HEK293 (cell line): ENCODE data around the gene CATSPER3.

Experiments used
- CTCF ChIA-PET: fragments of 350-600 bp; formaldehyde crosslinking; extraction: SDS; loops from one replicate; lab custom pipeline; 2021; ENCODE audit warnings: antibody characterized with exemption; lab: Yijun Ruan, JAX
- POLR2A ChIA-PET: fragments of 300-600 bp; formaldehyde crosslinking; extraction: SDS; loops from one replicate; lab custom pipeline; 2020; ENCODE audit warnings: antibody characterized with exemption, inconsistent platforms; lab: Yijun Ruan, JAX
- H3K27ac ChIP-seq: fragments of 200-500 bp; sonication (Bioruptor generic); 2 replicates; pipeline ENCODE4 v1.5.1; 2014; ENCODE audit warnings: low read depth, low read length, control low read depth, inconsistent platforms; ENCODE audit errors: extremely low read depth
- H3K36me3 ChIP-seq, 2 experiments: fragments of 200-500 bp in 1 of 2; sonication (Bioruptor generic) in 1 of 2; 1 replicate in 1 of 2; 2 replicates in 1 of 2; pipeline ENCODE4 v1.5.1; 2014 to 2017; ENCODE audit warnings: inconsistent platforms in 2 of 2, low read length in 2 of 2; ENCODE audit not compliant: control insufficient read depth in 2 of 2, insufficient read depth in 1 of 2
- H3K4me1 ChIP-seq: fragments of 200-500 bp; sonication (Bioruptor generic); 2 replicates; pipeline ENCODE4 v1.5.1; 2014; ENCODE audit warnings: mild to moderate bottlenecking, low read length, inconsistent platforms; ENCODE audit not compliant: control insufficient read depth, insufficient read depth
- H3K4me3 ChIP-seq: 2 replicates; pipeline ENCODE4 v1.5.1; 2011; ENCODE audit warnings: low read depth, mild to moderate bottlenecking, control low read depth, low read length, moderate library complexity
- H3K9me3 ChIP-seq: fragments of 200-500 bp; sonication (Bioruptor generic); 2 replicates; pipeline ENCODE4 v1.5.1; 2014; ENCODE audit warnings: low read depth, low read length, inconsistent platforms; ENCODE audit not compliant: control insufficient read depth, insufficient read depth
- KLF9 ChIP-seq: fragments of 450-650 bp; formaldehyde crosslinking; IDR thresholded peaks from 2 replicates; pipeline ENCODE4 v1.5.1; 2016; ENCODE audit warnings: missing biosample characterization, missing genetic modification characterization, low read depth
- PRDM1 ChIP-seq: fragments of 450-650 bp; formaldehyde crosslinking; IDR thresholded peaks from 2 replicates; pipeline ENCODE4; 2016; ENCODE audit warnings: missing biosample characterization, missing genetic modification characterization
- SP2 ChIP-seq: fragments of 450-650 bp; formaldehyde crosslinking; IDR thresholded peaks from 2 replicates; pipeline ENCODE4 v1.5.1; 2016; ENCODE audit warnings: missing biosample characterization, missing genetic modification characterization
- YY2 ChIP-seq: fragments of 450-650 bp; formaldehyde crosslinking; IDR thresholded peaks from 2 replicates; pipeline ENCODE4 v1.5.1; 2016; ENCODE audit warnings: missing biosample characterization, missing genetic modification characterization
- ZBTB48 ChIP-seq: fragments of 450-650 bp; formaldehyde crosslinking; IDR thresholded peaks from 2 replicates; pipeline ENCODE4 v1.5.1; 2016; ENCODE audit warnings: missing biosample characterization, missing genetic modification characterization
- ZFP37 ChIP-seq: fragments of 450-650 bp; formaldehyde crosslinking; IDR thresholded peaks from 2 replicates; pipeline ENCODE4 v1.5.1; 2016; ENCODE audit warnings: missing biosample characterization, missing genetic modification characterization
- ZNF132 ChIP-seq: fragments of 450-650 bp; formaldehyde crosslinking; IDR thresholded peaks from 2 replicates; pipeline ENCODE4 v1.5.1; 2017; ENCODE audit warnings: missing biosample characterization, missing genetic modification characterization, borderline replicate concordance
- ZNF175 ChIP-seq: fragments of 450-650 bp; formaldehyde crosslinking; IDR thresholded peaks from 2 replicates; pipeline ENCODE4 v1.5.1; 2016; ENCODE audit warnings: missing biosample characterization, missing genetic modification characterization
- ZNF266 ChIP-seq: fragments of 450-650 bp; formaldehyde crosslinking; IDR thresholded peaks from 2 replicates; pipeline ENCODE4 v1.5.1; 2016; ENCODE audit warnings: missing biosample characterization, missing genetic modification characterization, low read depth
- ZNF366 ChIP-seq: fragments of 450-650 bp; formaldehyde crosslinking; conservative IDR thresholded peaks from 2 replicates; pipeline ENCODE4 v1.5.1; 2016; ENCODE audit warnings: missing biosample characterization, missing genetic modification characterization
- ZNF473 ChIP-seq: fragments of 450-650 bp; formaldehyde crosslinking; IDR thresholded peaks from 2 replicates; pipeline ENCODE4 v1.5.1; 2017; ENCODE audit warnings: missing biosample characterization, missing genetic modification characterization
- ZNF514 ChIP-seq: fragments of 450-650 bp; formaldehyde crosslinking; IDR thresholded peaks from 2 replicates; pipeline ENCODE4 v1.5.1; 2016; ENCODE audit warnings: missing biosample characterization, missing genetic modification characterization
- ZNF521 ChIP-seq: fragments of 450-650 bp; formaldehyde crosslinking; IDR thresholded peaks from 2 replicates; pipeline ENCODE4 v1.5.1; 2017; ENCODE audit warnings: missing biosample characterization, mild to moderate bottlenecking, missing genetic modification characterization
- ZNF843 ChIP-seq: fragments of 450-650 bp; formaldehyde crosslinking; IDR thresholded peaks from 2 replicates; pipeline ENCODE4 v1.5.1; 2016; ENCODE audit warnings: missing biosample characterization, missing genetic modification characterization
- TF ChIP-seq, protein P1 (sequence below): sonication (generic); formaldehyde crosslinking; IDR thresholded peaks from 2 replicates; pipeline ENCODE4 v1.8.1; 2022; ENCODE audit warnings: mild to moderate bottlenecking, moderate library complexity, missing genetic modification reagents
- TF ChIP-seq, protein P2 (sequence below): fragments of 450-650 bp; formaldehyde crosslinking; conservative IDR thresholded peaks from 2 replicates; pipeline ENCODE4 v1.5.1; 2016; ENCODE audit warnings: low read depth, missing biosample characterization, missing genetic modification characterization
- TF ChIP-seq, protein P3 (sequence below): fragments of 450-650 bp; formaldehyde crosslinking; IDR thresholded peaks from 2 replicates; pipeline ENCODE4; 2016; ENCODE audit warnings: missing biosample characterization, missing genetic modification characterization
- TF ChIP-seq, protein P4 (sequence below): fragments of 450-650 bp; formaldehyde crosslinking; IDR thresholded peaks from 2 replicates; pipeline ENCODE4 v1.5.1; 2016; ENCODE audit warnings: missing biosample characterization, missing genetic modification characterization
- TF ChIP-seq, protein P5 (sequence below): fragments of 450-650 bp; formaldehyde crosslinking; IDR thresholded peaks from 2 replicates; pipeline ENCODE4 v1.5.1; 2016; ENCODE audit warnings: missing biosample characterization, missing genetic modification characterization
- TF ChIP-seq, protein P6 (sequence below): fragments of 450-650 bp; formaldehyde crosslinking; conservative IDR thresholded peaks from 2 replicates; pipeline ENCODE4 v1.5.1; 2016; ENCODE audit warnings: low read depth, missing biosample characterization, missing genetic modification characterization

The CATSPER3 gene

DNA sequence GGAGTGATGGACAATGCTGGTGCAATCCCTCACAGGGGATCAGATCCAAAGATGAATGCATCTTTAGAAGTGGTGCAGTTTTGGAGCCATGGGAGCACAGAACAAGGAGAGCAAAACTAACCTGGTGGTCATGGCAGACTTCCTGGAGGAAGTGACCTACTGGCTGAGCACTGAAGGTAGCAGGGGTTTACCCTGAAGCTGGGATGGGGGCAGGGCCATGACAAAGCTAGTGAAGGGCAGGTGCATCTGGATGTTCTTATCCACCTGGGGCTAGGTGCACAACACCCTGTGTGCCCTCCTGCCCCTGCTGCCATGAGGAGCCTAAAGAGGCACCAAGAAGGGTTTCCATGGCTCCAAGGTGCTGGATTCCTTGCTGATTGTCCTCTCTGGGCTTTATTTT is 77.8 kb downstream of the CATSPER3 start:
- H3K9me3 ChIP-seq: no peaks in the 10 kb centered on the region
- H3K36me3 ChIP-seq: no peaks in the 10 kb centered on the region
- CTCF ChIA-PET: interaction anchor here (0.7 kb wide), 1 partner anchor 159 kb away, joined by 3 read pairs; no protein-coding TSS in a partner anchor
- no peak overlapping the region for H3K27ac ChIP-seq
- H3K4me1 ChIP-seq: no peaks in the 10 kb centered on the region
- no peak overlapping the region for H3K4me3 ChIP-seq
- POLR2A ChIA-PET: no interaction called here
- TF ChIP-seq ZNF521 (tag by site-specific recombination) (no peak), ZNF132 (tag by site-specific recombination) (no peak), KLF9 (tag by site-specific recombination) (no peak), SP2 (no peak), ZFP37 (no peak), ZNF843 (tag by site-specific recombination) (no peak), YY2 (tag by site-specific recombination) (no peak)
- TF ChIP-seq, protein P1, sequence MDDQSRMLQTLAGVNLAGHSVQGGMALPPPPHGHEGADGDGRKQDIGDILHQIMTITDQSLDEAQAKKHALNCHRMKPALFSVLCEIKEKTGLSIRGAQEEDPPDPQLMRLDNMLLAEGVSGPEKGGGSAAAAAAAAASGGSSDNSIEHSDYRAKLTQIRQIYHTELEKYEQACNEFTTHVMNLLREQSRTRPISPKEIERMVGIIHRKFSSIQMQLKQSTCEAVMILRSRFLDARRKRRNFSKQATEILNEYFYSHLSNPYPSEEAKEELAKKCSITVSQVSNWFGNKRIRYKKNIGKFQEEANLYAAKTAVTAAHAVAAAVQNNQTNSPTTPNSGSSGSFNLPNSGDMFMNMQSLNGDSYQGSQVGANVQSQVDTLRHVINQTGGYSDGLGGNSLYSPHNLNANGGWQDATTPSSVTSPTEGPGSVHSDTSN (CRISPR knock-in tag): no peak
- TF ChIP-seq, protein P2, sequence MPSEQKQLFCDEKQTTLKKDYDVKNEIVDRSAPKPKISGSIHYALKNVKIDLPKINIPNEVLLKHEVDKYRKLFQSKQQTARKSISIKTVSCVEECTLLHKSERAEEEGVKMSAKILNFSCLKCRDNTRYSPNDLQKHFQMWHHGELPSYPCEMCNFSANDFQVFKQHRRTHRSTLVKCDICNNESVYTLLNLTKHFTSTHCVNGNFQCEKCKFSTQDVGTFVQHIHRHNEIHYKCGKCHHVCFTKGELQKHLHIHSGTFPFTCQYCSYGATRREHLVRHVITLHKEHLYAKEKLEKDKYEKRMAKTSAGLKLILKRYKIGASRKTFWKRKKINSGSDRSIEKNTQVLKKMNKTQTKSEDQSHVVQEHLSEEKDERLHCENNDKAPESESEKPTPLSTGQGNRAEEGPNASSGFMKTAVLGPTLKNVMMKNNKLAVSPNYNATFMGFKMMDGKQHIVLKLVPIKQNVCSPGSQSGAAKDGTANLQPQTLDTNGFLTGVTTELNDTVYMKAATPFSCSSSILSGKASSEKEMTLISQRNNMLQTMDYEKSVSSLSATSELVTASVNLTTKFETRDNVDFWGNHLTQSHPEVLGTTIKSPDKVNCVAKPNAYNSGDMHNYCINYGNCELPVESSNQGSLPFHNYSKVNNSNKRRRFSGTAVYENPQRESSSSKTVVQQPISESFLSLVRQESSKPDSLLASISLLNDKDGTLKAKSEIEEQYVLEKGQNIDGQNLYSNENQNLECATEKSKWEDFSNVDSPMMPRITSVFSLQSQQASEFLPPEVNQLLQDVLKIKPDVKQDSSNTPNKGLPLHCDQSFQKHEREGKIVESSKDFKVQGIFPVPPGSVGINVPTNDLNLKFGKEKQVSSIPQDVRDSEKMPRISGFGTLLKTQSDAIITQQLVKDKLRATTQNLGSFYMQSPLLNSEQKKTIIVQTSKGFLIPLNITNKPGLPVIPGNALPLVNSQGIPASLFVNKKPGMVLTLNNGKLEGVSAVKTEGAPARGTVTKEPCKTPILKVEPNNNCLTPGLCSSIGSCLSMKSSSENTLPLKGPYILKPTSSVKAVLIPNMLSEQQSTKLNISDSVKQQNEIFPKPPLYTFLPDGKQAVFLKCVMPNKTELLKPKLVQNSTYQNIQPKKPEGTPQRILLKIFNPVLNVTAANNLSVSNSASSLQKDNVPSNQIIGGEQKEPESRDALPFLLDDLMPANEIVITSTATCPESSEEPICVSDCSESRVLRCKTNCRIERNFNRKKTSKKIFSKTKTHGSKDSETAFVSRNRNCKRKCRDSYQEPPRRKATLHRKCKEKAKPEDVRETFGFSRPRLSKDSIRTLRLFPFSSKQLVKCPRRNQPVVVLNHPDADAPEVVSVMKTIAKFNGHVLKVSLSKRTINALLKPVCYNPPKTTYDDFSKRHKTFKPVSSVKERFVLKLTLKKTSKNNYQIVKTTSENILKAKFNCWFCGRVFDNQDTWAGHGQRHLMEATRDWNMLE (tag by site-specific recombination): no peak
- TF ChIP-seq, protein P3, sequence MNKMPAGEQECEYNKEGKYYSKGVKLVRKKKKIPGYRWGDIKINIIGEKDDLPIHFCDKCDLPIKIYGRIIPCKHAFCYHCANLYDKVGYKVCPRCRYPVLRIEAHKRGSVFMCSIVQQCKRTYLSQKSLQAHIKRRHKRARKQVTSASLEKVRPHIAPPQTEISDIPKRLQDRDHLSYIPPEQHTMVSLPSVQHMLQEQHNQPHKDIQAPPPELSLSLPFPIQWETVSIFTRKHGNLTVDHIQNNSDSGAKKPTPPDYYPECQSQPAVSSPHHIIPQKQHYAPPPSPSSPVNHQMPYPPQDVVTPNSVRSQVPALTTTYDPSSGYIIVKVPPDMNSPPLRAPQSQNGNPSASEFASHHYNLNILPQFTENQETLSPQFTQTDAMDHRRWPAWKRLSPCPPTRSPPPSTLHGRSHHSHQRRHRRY (tag by site-specific recombination): no peak

DNA sequence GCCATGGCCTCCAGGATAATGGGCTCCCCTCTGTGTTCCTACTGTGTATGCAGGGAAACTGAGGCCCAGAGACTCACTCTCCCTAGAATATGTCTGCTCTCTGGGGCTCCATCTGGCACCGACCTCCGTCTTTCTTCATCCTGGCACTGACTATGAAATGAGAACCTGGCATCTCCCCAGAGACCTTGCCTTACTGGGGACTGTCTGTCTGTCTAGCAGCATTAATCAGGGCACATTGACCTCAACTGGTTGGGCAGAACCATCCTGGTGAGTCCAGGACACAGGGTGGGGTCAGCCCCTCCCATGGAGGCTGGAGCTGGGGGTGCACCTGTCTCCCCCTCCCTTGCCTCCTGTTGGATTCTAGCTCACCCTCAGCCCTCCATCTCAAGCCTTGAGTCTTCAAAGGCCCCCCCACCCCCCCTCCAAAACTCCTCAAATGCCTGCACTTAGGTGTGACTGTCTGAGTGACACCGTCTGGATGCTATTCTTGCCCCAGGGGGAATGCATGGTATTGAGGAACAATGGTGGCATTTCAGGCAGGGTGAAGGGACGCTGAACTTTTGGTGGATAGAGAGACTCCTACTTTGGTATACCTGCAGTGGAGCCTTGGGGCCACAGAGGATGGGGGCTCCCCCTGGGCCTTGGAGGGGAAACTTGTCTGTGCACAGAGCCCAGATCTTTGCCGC is 79.1 kb downstream of the CATSPER3 start:
- POLR2A ChIA-PET: no interaction called here
- TF ChIP-seq ZNF175 (no peak), ZNF473 (no peak), ZBTB48 (tag by site-specific recombination) (no peak), KLF9 (tag by site-specific recombination) (no peak), ZNF366 (tag by site-specific recombination) (no peak), PRDM1 (tag by site-specific recombination) (no peak), ZNF514 (tag by site-specific recombination) (no peak), ZNF266 (no peak)
- TF ChIP-seq, protein P4, sequence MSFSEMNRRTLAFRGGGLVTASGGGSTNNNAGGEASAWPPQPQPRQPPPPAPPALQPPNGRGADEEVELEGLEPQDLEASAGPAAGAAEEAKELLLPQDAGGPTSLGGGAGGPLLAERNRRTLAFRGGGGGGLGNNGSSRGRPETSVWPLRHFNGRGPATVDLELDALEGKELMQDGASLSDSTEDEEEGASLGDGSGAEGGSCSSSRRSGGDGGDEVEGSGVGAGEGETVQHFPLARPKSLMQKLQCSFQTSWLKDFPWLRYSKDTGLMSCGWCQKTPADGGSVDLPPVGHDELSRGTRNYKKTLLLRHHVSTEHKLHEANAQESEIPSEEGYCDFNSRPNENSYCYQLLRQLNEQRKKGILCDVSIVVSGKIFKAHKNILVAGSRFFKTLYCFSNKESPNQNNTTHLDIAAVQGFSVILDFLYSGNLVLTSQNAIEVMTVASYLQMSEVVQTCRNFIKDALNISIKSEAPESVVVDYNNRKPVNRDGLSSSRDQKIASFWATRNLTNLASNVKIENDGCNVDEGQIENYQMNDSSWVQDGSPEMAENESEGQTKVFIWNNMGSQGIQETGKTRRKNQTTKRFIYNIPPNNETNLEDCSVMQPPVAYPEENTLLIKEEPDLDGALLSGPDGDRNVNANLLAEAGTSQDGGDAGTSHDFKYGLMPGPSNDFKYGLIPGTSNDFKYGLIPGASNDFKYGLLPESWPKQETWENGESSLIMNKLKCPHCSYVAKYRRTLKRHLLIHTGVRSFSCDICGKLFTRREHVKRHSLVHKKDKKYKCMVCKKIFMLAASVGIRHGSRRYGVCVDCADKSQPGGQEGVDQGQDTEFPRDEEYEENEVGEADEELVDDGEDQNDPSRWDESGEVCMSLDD (tag by site-specific recombination): no peak
- TF ChIP-seq, protein P5, sequence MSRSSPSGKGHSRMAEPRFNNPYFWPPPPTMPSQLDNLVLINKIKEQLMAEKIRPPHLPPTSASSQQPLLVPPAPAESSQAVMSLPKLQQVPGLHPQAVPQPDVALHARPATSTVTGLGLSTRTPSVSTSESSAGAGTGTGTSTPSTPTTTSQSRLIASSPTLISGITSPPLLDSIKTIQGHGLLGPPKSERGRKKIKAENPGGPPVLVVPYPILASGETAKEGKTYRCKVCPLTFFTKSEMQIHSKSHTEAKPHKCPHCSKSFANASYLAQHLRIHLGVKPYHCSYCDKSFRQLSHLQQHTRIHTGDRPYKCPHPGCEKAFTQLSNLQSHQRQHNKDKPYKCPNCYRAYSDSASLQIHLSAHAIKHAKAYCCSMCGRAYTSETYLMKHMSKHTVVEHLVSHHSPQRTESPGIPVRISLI (tag by site-specific recombination): no peak
- TF ChIP-seq, protein P6, sequence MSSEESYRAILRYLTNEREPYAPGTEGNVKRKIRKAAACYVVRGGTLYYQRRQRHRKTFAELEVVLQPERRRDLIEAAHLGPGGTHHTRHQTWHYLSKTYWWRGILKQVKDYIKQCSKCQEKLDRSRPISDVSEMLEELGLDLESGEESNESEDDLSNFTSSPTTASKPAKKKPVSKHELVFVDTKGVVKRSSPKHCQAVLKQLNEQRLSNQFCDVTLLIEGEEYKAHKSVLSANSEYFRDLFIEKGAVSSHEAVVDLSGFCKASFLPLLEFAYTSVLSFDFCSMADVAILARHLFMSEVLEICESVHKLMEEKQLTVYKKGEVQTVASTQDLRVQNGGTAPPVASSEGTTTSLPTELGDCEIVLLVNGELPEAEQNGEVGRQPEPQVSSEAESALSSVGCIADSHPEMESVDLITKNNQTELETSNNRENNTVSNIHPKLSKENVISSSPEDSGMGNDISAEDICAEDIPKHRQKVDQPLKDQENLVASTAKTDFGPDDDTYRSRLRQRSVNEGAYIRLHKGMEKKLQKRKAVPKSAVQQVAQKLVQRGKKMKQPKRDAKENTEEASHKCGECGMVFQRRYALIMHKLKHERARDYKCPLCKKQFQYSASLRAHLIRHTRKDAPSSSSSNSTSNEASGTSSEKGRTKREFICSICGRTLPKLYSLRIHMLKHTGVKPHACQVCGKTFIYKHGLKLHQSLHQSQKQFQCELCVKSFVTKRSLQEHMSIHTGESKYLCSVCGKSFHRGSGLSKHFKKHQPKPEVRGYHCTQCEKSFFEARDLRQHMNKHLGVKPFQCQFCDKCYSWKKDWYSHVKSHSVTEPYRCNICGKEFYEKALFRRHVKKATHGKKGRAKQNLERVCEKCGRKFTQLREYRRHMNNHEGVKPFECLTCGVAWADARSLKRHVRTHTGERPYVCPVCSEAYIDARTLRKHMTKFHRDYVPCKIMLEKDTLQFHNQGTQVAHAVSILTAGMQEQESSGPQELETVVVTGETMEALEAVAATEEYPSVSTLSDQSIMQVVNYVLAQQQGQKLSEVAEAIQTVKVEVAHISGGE: no peak

More for the DNA sequence above, 79.1 kb downstream of the CATSPER3 start:
- H3K9me3 ChIP-seq: no peaks in the 10 kb centered on the region
- no peak overlapping the region for H3K4me3 ChIP-seq
- no peak overlapping the region for H3K27ac ChIP-seq
- CTCF ChIA-PET: interaction anchor here (1.6 kb wide), 1 partner anchor 9 kb away, joined by 5 read pairs; no protein-coding TSS in a partner anchor
- H3K36me3 ChIP-seq: no peaks in the 10 kb centered on the region
- H3K4me1 ChIP-seq: no peaks in the 10 kb centered on the region
